Measurements from ENCODE around the gene HMX1. TPM values are rescaled to one million over a fixed set of nuclear protein-coding genes. Genes with fewer than 3 reads are reported as not detected.

Gene HMX1
- total and polyA plus RNA-seq, 2 experiments from 2014 or later = 0.69 TPM; not detected in 1

- Mint-ChIP-seq H3K36me3 (ENCODE audit: low read depth) (no peaks in the 10 kb centered on the region), H3K4me1 (no peaks in the 10 kb centered on the region), H3K27me3 (ENCODE audit: insufficient read depth, low read depth, poor library complexity) (peaks cover 15% of the 10 kb centered on the region), H3K4me3 (no peak overlapping the region), H3K27ac (no peak overlapping the region), H3K9me3 (no peaks in the 10 kb centered on the region)
- Histone ChIP-seq H3K4me1 (ENCODE audit: insufficient read depth) (no peaks in the 10 kb centered on the region), H3K4me3 (no peak overlapping the region), H3K27me3 (ENCODE audit: insufficient read depth) (no peaks in the 10 kb centered on the region), H3K79me2 (replicated peaks; ENCODE audit: insufficient read depth) (no peaks in the 10 kb centered on the region), H3K4me2 (no peak overlapping the region), H3K9me2 (ENCODE audit: insufficient read depth) (no peaks in the 10 kb centered on the region), H2AFZ (no peak overlapping the region), H4K20me1 (replicated peaks; ENCODE audit: insufficient read depth) (no peaks in the 10 kb centered on the region), H3F3A (replicated peaks; ENCODE audit: low read depth) (no peaks in the 10 kb centered on the region), H3K36me3 (ENCODE audit: insufficient read depth) (no peaks in the 10 kb centered on the region), H3K27ac (ENCODE audit: low read depth) (no peak overlapping the region)
- TF ChIP-seq EZH2 (IDR thresholded peaks at IDR 0.05; ENCODE audit: low read depth, unreplicated experiment) = no peak
- ATAC-seq = no peak
- no peak for DNase-seq (ENCODE audit: low spot score)
These were observed 45.3 kb upstream of the HMX1 start for GRCh38 chr4:8916906-8917305.

DNA sequence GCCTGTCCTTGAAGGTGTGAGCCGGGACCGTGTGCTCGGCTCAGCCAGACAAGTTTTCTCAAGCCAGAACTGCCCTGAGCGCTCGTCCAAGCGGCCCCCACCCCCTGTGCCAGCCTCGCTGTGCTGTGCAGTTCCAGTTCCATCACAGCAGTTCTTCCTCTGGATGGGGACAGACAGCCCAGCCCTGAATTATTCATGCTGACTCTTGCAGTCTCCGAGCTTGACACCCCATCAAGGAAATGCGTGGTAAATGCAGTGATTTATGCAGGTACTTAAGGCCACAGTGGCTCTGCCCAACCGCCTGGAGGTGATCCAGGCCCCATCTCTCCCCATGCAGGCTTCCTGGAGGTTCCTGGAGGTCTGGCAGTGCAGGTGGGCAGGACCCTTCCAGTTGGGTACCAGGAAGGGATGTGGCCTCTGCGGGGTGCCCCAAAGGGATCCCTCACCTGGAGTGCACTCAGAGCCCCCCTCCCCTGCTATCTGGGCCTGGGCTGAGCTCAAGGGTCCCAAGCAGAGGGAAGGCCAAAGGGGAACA, 44.8 kb upstream of the HMX1 start:
- ATAC-seq (no peak), DNase-seq (ENCODE audit: low spot score) (no peak)
- no peaks in the 10 kb centered on the region for H3K36me3 Mint-ChIP-seq (ENCODE audit: low read depth)
- H3K4me3 ChIP-seq = no peak overlapping the region
- H4K20me1 ChIP-seq (replicated peaks; ENCODE audit: insufficient read depth) = no peaks in the 10 kb centered on the region
- H3K79me2 ChIP-seq (replicated peaks; ENCODE audit: insufficient read depth) = no peaks in the 10 kb centered on the region
- H3K27ac Mint-ChIP-seq = no peak overlapping the region
- peaks cover 15% of the 10 kb centered on the region for H3K27me3 Mint-ChIP-seq (ENCODE audit: insufficient read depth, low read depth, poor library complexity)
- no peak overlapping the region for H2AFZ ChIP-seq
- no peaks in the 10 kb centered on the region for H3K4me1 Mint-ChIP-seq
- H3K27me3 ChIP-seq (ENCODE audit: insufficient read depth) = no peaks in the 10 kb centered on the region
- H3K9me2 ChIP-seq (ENCODE audit: insufficient read depth) = no peaks in the 10 kb centered on the region
- no peak overlapping the region for H3K4me2 ChIP-seq
- no peaks in the 10 kb centered on the region for H3K9me3 Mint-ChIP-seq
- H3K4me3 Mint-ChIP-seq = no peak overlapping the region
- no peaks in the 10 kb centered on the region for H3K4me1 ChIP-seq (ENCODE audit: insufficient read depth)
- H3K36me3 ChIP-seq (ENCODE audit: insufficient read depth) = no peaks in the 10 kb centered on the region
- H3K27ac ChIP-seq (ENCODE audit: low read depth) = no peak overlapping the region
- H3F3A ChIP-seq (replicated peaks; ENCODE audit: low read depth) = no peaks in the 10 kb centered on the region
- TF ChIP-seq, protein P1, sequence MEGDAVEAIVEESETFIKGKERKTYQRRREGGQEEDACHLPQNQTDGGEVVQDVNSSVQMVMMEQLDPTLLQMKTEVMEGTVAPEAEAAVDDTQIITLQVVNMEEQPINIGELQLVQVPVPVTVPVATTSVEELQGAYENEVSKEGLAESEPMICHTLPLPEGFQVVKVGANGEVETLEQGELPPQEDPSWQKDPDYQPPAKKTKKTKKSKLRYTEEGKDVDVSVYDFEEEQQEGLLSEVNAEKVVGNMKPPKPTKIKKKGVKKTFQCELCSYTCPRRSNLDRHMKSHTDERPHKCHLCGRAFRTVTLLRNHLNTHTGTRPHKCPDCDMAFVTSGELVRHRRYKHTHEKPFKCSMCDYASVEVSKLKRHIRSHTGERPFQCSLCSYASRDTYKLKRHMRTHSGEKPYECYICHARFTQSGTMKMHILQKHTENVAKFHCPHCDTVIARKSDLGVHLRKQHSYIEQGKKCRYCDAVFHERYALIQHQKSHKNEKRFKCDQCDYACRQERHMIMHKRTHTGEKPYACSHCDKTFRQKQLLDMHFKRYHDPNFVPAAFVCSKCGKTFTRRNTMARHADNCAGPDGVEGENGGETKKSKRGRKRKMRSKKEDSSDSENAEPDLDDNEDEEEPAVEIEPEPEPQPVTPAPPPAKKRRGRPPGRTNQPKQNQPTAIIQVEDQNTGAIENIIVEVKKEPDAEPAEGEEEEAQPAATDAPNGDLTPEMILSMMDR (conservative IDR thresholded peaks at IDR 0.05; ENCODE audit: low read depth in 2 of 2) = no peak
- TF ChIP-seq JUNB (IDR thresholded peaks at IDR 0.05; ENCODE audit: unreplicated experiment) = no peak
- TF ChIP-seq ETS1 (IDR thresholded peaks at IDR 0.05) = no peak
- TF ChIP-seq STAT1 (IDR thresholded peaks at IDR 0.05; ENCODE audit: unreplicated experiment) = no peak
- TF ChIP-seq ZNF331 (CRISPR knock-in tag; IDR thresholded peaks at IDR 0.05; ENCODE audit: low read depth) = no peak
- TF ChIP-seq NANOG (IDR thresholded peaks at IDR 0.05; ENCODE audit: borderline replicate concordance) = no peak
- TF ChIP-seq CREB1 (CRISPR knock-in tag; IDR thresholded peaks at IDR 0.05; ENCODE audit: low read depth) = no peak
- TF ChIP-seq REST (IDR thresholded peaks at IDR 0.05; ENCODE audit: unreplicated experiment) = no peak
- no peak for TF ChIP-seq EZH2phosphoT487 (IDR thresholded peaks at IDR 0.05; ENCODE audit: unreplicated experiment)
- TF ChIP-seq EZH2 (IDR thresholded peaks at IDR 0.05; ENCODE audit: low read depth, unreplicated experiment) = no peak
- TF ChIP-seq POLR2AphosphoS5 (IDR thresholded peaks at IDR 0.05; ENCODE audit: low read depth) = no peak
